Coronary artery (tissue), 2 donors: ENCODE results near the gene TROAP.

ENCODE experiments used
- DNase-seq: peaks from one replicate; pipeline ENCODE4 v3.0.0-alpha.2; 2017; ENCODE audit warnings: low spot score
- H3K27ac ChIP-seq, 2 donors: fragments of 200-600 bp; sonication (generic); one replicate each; pipeline ENCODE4 v1.5.1; 2016 to 2019
- H3K4me3 ChIP-seq: fragments of 200-600 bp; sonication (generic); 2 replicates; pipeline ENCODE4 v1.5.1; 2016; ENCODE audit warnings: mild to moderate bottlenecking, moderate library complexity
- TF ChIP-seq, protein P1 (sequence below): fragments of 200-600 bp; sonication (generic); IDR thresholded peaks from one replicate; pipeline ENCODE4 v1.5.1; 2019; ENCODE audit warnings: antibody characterized with exemption

TROAP gene, protein sequence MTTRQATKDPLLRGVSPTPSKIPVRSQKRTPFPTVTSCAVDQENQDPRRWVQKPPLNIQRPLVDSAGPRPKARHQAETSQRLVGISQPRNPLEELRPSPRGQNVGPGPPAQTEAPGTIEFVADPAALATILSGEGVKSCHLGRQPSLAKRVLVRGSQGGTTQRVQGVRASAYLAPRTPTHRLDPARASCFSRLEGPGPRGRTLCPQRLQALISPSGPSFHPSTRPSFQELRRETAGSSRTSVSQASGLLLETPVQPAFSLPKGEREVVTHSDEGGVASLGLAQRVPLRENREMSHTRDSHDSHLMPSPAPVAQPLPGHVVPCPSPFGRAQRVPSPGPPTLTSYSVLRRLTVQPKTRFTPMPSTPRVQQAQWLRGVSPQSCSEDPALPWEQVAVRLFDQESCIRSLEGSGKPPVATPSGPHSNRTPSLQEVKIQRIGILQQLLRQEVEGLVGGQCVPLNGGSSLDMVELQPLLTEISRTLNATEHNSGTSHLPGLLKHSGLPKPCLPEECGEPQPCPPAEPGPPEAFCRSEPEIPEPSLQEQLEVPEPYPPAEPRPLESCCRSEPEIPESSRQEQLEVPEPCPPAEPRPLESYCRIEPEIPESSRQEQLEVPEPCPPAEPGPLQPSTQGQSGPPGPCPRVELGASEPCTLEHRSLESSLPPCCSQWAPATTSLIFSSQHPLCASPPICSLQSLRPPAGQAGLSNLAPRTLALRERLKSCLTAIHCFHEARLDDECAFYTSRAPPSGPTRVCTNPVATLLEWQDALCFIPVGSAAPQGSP

GRCh38 chr12:49322708-49323523 is at the start of gene TROAP:
TROAP (plus strand) TSS chr12:49323255; CDS start chr12:49323609, 354 bp downstream.
- TF ChIP-seq, protein P1, sequence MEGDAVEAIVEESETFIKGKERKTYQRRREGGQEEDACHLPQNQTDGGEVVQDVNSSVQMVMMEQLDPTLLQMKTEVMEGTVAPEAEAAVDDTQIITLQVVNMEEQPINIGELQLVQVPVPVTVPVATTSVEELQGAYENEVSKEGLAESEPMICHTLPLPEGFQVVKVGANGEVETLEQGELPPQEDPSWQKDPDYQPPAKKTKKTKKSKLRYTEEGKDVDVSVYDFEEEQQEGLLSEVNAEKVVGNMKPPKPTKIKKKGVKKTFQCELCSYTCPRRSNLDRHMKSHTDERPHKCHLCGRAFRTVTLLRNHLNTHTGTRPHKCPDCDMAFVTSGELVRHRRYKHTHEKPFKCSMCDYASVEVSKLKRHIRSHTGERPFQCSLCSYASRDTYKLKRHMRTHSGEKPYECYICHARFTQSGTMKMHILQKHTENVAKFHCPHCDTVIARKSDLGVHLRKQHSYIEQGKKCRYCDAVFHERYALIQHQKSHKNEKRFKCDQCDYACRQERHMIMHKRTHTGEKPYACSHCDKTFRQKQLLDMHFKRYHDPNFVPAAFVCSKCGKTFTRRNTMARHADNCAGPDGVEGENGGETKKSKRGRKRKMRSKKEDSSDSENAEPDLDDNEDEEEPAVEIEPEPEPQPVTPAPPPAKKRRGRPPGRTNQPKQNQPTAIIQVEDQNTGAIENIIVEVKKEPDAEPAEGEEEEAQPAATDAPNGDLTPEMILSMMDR, result no peak
- Histone ChIP-seq H3K27ac (peak within 1 kb of the TSS in 1 of 2 donors; percentile 66), H3K4me3 (peak within 1 kb of the TSS; percentile 77)
- DNase-seq, result peak; percentile 98

DNA sequence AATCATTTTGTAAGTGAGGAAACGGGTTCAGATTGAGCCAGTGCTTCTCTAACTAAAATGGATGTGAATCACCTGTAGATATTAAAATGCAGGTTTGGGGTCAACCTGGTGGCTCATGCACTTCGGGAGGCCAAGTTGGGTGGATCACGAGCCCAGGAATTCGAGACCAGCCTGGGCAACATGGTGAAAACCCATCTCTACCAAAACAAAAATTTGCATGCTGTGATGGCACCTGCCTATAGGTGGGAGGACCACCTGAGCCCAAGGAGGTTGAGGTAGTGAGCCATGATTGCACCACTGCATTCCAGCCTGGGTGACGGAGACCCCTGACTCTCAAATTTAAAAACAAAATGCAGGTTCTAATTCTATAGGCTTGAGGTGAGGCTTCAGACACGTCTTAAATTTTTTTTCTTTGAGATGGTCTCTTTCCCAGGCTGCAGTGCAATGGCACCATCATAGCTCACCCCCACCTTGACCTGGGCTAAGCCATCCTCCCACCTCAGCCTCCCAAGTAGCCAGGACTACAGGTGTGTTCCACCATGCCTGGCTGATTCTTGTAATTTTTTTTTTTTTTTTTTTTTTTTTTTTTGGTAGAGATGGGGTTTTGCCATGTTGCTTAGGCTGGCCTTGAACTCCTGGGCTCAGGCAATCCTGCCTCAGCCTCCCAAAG is 49.2 kb upstream of the TROAP start:
- TF ChIP-seq, protein P1, result no peak
- no peak overlapping the region for H3K4me3 ChIP-seq
- no peak overlapping the region for H3K27ac ChIP-seq
- no peak for DNase-seq

DNA sequence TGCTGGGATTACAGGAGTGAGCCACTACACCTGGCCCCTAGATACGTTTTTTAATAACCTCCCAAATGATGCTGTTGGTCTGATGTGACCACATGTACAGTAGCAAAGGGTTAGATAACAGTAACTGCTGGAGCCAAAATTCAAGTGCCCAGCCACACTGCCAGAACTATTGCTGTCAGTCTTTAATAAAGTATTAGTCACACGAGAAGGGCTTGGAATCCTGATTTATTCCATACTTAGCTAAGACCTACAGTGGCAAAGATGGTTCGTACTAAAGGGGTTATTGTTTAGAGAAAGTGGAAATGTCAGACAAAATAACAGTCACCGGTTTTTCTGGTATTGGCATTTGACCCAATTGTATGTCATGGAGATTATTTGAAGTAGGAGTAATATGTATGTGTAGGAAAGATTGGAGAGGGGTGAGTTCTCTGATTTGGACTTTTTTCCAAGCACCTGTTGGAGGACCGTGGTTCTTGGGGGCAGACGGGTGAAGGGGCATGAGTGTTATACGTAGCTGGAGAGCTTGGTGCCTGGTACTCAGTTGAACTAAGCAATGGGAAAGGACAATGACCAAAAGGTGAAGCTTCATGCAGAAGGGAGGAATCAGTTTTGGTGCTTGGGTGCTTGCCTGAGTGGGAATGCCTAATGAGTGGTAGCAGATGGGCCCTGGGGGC is 48.5 kb upstream of the TROAP start:
- H3K4me3 ChIP-seq, result no peak overlapping the region
- TF ChIP-seq, protein P1, result no peak
- DNase-seq, result no peak
- no peak overlapping the region for H3K27ac ChIP-seq

GRCh38 chr12:49276304-49277290 is 46.5 kb upstream of the TROAP start:
- no peak overlapping the region for H3K27ac ChIP-seq
- TF ChIP-seq, protein P1, result no peak
- DNase-seq, result no peak

DNA sequence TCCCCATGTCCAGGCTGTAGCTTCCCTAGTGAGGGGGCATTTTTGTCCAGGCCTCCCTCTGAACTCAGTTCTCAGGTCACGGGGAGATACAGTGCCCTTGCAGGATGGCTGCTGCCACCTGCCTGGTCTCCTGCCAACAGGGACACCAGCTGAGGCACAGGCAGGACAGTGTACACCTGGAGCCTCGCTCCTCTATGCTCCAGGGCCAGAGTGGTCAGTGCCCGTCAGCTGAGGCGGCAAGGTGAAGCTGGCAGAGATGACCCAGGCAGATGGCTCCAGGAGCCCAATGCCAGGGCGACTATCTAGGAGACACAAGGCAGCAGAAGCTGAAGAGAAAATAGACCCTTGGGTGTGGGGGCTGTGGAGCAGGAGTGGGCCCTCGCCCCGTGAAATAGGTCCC is 45.6 kb upstream of the TROAP start:
- DNase-seq, result no peak
- TF ChIP-seq, protein P1, result no peak
- Histone ChIP-seq H3K4me3 (no peak overlapping the region), H3K27ac (no peak overlapping the region)

More at GRCh38 chr12:49276304-49277290, 46.5 kb upstream of the TROAP start:
- no peak overlapping the region for H3K4me3 ChIP-seq
